GM19397 (cell line): ENCODE data around the gene FOXA2.

ENCODE experiments used
- ATAC-seq: cut with Tn5 transposase; IDR thresholded peaks from one replicate; pipeline ENCODE4 v1.9.1; 2021; ENCODE audit warnings: mild to moderate bottlenecking, moderate library complexity; ENCODE audit not compliant: unreplicated experiment

FOXA2 gene

DNA sequence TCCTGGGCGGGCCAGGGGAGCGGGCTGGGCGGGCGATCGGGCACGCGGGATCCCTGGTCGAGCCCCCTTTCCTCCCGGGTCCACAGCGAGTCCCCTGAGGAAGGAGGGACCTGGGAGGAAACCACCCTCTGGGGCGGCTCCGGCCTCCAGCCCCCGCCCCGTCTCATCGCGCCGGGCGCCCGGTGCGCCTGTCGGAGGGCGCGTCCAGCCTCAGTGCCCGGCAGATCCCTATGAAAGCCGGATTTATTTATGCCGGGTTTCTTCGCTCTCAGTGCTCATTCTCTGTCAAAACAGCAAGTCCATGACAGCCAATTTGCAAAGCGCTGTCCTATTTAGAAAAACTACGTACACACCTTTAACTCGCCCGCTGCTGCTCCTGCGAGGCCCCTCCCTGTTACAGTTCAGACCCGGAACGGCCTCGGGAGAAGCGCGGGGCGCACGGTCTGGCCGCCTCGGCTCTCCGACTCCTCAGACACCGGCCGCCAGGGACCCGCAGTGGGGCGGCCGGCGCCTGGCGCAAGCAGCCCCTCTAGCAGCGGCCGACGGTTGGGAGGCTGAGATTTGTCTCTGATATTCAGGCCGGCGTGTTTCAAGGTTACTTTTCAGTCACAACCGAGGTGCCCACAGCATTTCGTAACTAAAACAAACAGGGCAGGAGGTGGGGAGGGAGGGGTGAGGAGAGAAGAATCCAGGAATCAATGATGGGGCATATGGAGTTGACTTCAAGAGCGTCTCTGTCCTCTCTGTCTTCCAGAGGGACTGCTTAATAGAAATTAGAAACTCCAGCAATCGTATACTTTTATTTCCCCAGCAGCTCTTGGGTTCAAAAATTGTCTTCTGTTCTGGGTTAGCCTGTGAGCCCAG lies 782 bp upstream of the FOXA2 start:
- no peak for ATAC-seq

DNA sequence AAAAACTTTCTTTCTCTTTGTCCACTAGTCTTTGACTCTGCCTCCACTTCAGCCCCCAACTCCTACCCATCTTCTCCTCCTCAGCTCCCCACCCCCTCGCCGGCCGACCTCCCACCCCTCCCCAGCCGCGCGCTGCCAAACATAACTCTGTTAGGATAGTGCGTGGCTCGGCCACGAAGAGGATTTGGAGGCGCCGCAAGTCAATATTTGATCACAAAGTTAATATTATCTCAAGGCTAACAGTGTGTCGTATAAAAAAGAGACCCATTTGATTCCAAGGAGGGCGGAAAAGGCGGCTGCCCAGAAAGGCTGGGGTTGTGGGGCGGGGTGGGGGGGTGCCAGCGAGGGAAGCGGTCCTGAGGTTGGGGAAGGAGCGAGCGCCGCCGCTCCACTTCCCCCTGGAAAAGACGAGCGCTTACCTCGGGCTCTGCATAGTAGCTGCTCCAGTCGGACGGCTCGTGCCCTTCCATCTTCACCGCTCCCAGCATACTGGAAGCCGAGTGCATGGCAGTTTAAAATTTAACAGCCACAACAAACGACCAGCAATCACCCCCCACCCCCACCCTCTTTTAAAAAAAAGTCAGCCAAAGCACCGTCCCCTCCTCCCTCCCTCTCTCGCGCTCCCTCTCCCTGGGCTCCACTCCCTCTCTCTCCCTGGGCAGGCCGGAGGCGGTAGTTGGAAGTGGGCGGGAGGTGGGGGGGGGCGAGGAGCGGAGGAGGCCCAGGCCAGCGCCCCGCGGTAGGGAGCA lies 425 bp downstream of the FOXA2 start:
- ATAC-seq, result no peak

DNA sequence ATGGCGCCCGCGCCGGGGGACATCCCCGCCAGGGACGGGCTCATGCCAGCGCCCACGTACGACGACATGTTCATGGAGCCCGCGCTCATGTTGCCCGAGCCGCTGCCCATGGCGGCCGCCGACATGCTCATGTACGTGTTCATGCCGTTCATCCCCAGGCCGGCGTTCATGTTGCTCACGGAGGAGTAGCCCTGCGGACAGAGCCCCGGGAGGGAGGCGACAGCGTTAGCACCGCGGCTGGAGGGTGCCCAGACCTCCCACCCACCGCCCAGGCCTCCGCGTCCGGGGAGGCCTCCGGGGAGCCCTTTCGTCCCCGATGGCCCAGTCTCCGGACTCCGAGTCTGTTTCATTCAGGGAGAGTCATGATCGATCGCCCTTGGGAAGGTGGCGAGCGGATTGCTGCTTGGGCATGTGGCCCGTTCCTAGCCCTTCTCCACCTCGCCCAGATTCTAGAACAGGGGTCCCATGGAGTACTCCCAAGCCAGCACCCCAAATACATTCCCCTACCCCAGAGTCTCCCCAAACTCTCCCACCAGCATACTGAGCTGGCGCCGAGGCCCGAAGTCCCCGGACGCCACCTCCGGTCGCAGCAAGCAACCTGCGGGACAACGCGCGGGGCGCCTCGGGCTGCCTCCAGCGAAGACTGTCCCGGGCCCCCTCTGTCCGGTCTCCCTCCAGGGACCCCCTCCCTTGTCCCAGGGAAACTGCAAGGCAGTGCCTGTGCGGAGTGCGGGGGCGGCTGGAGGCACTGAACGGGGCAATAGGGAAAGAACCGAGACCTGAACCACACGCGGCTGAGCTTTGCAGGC lies 1.2 kb downstream of the FOXA2 start:
- ATAC-seq, result no peak

DNA sequence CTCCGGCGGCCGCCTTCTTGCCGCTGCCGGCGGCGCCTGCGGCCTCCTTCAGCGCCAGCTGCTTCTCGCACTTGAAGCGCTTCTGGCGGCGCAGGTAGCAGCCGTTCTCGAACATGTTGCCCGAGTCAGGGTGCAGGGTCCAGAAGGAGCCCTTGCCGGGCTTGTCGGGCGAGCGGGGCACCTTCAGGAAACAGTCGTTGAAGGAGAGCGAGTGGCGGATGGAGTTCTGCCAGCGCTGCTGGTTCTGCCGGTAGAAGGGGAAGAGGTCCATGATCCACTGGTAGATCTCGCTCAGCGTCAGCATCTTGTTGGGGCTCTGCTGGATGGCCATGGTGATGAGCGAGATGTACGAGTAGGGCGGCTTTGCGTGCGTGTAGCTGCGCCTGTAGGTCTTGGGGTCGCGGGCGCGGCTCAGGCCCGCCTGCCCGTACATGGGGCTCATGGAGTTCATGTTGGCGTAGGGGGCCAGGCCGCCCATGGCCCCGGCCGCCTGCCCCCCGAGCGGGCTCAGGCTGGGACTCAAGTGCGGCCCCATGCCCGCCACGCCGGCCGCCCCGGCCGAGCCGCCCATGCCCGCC lies 1.9 kb downstream of the FOXA2 start:
- no peak for ATAC-seq

DNA sequence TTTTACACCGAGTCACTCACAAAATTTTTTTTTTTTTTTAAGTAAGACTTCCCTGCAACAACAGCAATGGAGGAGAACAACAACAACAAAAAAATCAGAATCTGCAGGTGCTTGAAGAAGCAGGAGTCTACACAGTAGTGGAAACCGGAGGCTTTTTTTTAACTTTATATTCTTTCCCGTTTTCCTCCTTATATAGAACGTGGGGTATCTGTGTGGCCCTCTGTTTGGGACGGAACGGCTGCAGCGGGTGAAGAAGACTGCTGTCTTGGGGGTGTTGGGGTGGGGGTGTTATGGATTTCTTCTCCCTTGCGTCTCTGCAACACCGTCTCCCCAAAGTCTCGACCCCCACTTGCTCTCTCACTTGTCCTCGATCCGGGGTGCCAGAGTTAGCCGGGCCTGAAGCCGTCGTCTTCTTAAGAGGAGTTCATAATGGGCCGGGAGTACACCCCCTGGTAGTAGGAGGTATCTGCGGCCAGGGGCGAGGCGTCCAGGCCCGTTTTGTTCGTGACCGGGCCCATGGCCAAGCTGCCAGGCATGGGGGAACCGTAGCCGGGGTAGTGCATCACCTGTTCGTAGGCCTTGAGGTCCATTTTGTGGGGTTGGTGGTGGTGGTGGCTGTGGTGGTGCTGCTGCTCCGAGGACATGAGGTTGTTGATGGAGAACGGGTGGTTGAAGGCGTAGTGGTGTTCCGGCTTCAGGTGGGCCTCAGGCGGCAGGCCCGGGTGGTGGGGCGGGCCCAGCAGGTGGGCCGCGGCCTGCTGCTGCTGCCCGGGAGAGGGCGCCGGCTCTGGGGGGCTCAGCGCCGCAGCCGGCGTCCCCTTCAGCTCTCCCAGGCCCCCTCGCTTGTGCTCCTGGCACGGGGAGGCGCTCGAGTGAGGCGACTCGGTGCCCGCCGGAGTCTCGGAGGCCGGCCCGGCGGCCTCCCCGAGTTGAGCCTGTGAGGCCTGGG lies 2.7 kb downstream of the FOXA2 start:
- no peak for ATAC-seq

DNA sequence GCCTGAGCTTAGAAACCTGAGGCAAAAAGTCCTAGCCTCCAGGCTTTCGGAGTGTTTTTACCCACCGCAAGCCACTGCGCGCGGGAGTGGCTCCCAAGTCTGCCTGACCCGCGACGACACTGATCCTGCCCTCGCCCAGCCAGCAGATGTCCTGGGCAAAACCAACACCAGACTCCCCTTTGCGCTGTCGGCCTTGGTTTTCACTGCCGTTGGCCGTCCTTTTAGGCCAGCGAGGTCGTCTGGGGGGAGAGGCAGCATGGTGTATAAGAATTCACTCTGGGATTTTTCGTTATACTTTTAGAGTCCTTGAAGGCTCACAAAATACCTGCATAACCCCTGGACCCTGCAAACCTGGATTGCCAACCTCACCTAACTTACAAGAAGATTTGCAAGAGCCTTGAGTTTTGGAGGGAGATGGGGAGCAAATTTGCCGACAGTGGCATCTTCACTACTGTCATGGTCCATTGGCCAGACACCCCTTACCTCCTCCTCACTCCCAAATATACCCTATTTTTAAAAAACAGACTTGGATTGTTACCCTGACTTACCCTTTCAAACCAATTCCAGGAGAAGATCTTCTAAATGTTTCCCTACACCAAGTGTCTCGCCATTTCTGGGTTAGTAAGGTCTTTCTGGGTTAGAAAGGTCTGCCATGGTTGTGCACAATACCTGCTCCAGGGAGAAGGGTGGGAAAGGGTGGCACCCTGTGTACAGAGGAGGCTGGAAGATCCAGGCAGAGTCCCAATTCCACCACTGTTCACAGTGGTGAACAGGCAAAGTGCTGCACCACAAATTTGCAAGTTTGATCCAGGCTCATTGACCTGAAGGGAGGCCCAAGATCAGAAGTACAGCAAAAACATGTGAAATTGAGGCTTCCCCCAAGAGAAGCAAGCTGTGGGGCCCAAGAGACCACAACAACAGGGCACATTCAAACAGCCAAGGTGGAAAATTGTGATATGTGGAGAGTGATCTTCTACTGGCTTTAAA lies 4.4 kb downstream of the FOXA2 start:
- ATAC-seq, result no peak

DNA sequence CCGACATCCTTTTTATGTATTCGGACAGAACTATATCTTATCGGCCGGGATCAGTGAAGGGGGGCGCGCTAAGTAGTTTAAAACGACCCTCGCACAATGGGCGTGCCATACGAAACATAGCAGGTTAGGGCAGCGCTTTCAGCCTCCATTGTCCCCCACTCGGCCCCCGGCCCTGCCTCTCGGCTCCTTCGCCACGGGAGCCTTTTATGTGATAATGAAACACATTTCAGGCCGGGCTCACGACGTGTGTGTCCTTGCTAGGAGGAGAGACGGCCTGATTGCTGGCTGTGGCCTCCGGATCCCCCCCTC lies 5.3 kb downstream of the FOXA2 start:
- ATAC-seq, result no peak

DNA sequence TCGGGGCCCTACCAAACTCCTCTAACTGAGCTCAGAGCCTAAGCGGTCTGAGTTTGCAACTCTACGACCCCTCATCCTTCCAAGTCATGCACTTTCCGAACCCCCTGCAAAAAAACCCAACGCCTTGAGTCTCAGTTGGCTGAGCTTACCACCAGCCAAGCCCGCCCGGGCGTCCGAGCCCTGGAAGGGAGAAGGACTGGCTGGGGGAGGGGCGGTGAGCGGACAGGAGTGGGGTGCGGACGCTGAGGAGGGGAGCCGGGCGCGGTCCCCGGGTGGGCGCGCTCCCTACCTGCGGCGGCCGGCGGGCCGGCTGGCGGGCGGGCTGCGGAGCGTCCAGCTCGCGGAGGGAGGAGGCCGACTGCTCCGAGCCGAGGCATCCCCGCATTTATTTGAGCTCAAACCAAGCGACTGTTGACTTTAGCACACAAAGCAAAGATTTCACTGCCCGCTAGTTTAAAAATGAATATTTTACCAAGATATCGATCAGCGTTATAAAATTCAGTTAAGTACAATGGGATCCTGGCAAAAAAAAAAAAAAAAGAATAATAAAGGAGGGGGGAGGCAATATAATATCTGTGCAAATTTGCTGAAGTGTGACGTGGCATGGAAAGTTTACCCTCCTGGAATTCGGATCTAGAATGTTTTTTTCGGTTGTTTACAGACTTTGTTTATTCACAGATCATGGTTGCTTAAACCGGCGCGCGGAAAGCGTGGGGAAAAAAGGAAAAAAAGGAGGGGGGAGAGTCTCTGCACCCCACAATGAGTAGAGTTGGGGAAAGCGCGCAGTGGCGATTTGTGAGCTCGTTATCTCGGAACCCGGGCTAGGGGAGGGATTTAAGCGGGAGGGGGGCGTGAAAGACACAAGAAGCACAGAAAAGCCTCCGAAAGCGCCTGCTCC lies 5.9 kb downstream of the FOXA2 start:
- ATAC-seq, result no peak

DNA sequence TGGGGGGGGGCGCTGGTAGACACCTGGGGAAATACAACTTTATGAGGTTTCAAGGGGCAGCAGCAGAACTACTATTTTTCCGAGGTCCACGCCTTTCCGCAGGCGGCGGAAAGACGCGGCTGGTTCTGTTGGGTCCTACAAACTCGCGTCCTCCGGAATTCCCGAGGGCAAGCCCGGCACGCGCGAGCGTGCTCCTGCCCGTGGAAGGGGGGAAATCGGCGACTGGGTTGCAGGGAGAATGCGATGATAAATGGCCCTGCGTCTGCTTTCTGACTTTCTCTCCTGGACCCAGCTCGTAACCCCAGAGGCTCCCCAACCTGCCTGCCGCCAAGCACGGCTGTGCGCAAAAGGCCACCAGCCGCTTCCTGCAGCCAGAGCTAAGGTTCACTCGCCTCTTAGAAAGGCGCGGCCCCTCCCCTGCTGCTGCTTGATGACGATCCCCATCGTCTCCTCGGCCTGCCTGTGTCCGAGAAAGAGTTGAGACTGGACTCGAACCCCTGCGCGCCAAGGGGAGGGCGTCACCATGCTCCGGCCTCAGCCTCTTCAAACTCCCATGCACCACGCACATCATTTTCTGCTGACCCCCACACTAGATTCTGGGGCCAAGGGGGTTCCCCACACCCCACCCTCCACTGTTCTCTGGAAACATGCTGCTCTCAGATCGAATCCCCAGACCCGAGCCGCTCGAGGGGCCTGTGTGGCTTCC lies 6.7 kb downstream of the FOXA2 start:
- no peak for ATAC-seq

DNA sequence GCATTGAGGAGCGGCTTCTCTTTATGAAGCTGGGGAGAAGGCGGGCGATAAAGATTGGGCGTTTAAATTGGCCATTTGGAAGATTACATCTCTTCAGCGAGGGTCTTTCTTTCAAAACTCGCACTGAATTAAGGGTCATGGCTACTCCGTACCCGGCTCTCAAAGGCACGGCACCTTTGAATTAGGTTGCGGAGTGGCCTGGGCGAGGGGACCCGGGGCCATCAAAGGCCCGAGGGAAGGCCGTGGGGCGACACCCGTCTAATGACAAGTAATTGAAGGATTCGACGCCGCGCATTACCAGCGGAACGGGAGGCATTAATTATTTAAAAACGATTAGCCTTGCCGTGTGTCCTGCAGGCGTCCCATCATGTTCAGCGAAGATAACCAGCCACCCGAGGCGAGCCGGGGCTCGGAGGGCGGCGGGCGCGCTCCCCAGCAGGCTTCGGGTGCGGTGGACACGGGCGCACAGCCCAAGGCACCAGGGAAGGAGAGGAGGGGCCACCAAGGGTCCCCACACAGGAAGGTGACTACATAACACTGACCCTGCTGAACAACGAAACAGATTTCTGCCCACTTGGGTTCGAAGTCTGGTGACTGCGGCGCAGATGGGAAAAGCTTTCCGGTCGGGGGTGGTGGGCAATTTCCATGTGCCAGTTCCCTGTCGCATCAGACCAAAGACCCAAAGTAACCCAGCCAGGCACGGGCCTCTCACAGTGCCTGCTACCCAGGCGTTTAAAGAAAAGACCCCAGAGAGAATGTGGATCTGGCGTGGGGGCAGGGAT lies 7.4 kb downstream of the FOXA2 start:
- no peak for ATAC-seq

DNA sequence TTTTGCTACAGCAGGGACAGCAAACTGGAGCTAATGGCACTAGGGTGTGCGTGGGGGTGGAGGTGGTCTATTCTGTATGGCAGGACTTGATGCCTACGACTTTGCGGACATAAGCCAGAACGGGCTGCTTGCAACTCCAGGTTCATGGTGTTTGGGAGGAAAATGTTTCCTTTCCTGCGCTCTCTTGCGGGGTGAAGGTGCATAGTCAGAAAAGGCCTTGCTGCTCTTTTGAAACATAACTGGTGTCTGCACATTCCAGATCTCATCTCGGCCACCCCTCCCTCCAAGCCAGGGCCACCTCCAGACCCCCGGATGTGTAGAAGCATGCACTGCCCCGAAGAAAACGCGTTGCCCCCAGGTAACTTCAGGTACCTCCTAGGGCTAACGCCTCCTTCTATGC lies 8.1 kb downstream of the FOXA2 start:
- ATAC-seq, result no peak

DNA sequence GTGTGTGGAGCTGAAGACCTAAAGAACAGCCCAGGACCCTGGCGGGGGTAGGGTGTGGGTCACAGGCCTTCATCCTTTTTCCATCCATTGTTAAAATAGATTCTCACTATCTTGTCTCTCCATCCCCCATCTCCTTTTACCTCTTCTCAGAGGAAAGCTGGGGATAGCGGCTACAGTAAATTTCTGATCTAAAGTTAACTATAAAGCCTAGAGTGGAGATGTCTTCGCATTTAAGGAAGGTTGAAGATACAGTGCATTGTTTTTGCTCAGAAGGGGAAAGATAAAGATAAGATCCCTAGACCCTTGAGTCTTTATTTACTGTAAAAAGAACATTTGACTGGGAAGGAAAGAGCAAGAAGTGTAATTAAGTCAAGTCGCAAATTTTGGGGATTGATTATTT lies 8.6 kb downstream of the FOXA2 start:
- ATAC-seq, result no peak

DNA sequence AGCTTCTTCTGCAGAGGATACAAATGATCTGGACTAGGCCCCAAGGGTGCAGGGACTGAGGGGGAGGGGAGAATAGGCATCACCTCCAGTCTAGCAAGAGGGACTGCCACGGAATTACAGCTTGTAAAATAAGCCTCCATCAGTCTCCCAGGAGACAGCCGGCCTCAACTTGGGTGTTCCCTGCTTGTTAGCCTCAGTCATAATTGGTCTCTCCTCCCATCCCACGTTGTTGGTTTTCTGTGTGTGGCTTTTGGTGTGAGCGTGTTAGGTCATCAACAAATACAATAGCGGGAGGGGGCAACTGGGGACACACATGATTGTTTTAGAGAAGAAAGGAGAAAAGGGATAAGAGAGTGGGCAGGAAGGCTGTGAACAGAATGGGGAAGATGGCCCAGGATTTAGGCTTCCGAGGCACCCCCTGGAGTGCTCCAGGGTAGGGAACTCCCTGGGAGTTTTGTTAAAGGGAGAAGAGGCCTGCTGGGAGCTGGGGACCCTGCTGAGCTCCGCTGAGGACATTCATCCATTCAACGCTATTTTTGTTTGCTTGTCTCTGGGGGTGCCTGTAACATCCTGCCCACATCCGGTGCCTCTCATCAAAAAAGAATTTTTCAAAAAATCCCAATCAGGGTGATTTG lies 9.2 kb downstream of the FOXA2 start:
- no peak for ATAC-seq

DNA sequence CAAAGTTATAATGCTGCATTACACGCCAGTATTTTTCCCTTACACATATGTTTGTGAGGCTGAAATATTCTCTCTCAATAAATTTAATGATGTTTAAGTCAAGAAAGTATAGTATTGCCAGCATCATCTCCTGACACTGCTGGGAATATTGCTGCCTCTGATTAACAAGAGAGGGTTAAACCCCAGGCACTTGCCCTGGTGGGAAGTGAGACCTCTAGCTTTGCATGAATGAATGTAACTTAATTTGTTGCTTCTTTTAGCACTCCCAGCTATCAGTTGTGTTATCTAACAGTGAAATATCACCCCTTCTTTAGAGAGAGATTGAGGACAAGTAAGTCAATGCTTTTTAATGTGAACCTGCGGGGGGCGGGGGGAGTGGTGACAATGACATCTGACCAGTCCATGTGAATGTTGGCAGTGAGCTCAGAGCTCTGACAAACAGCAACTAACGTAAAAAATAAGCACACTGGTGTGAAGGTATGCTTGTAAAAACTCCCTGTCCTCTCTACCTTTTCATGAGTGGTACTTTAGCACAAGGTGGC lies 9.8 kb downstream of the FOXA2 start:
- no peak for ATAC-seq

DNA sequence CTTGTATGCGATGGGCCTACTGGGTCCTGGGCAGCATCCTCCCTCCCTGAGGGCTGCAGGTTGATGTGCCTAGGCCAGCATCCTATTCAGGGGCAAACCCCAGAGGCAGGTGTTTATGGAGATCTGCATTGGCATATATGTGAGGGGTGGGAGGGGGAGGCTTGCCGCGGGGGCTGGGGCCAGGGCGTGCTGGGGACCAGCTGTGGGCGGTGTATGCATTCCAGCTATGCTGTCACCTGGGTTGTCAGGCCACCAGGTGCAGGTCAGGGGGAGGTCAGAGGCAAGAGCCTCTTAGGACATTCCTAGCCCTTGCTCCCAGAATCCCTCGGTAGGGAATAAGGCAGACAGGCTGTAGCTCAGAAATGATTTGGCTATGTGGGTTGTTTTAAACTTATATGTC lies 11.9 kb downstream of the FOXA2 start:
- ATAC-seq, result no peak

DNA sequence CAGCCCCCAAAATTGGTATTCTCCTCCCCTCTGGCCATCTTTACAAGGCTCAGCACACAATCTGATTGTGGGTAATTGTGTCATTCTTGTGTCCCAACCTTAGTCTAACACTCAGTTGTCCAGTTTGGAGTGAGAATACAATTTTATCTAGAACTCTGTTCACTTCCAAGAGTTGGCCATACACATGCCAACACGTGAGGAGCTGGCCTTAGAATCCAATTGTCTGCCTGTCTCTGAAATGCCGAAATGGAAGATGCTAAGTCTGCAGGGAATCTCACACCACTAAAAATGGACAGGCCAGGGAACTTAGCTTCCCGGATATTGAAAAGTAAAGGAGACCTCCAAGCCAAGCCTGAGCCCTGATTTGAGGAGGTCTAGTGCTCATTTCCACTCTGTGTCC lies 12.3 kb downstream of the FOXA2 start:
- no peak for ATAC-seq
